ENCODE results near the gene RIIAD1. TPM values are rescaled to one million over a fixed set of nuclear protein-coding genes. Genes with fewer than 3 reads are reported as not detected.
"Not testable (repeated sequence)": the region's sequence is repeated elsewhere in the genome, so short reads cannot be mapped to it uniquely, and the experiment has no call there.

Gene RIIAD1, protein sequence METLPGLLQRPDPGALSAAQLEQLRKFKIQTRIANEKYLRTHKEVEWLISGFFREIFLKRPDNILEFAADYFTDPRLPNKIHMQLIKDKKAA
- total RNA-seq, result not detected

GRCh38 chr1:151720974-151721787, at the start of gene RIIAD1:
RIIAD1 (plus strand) TSS chr1:151721522; CDS start chr1:151721537, 15 bp downstream.
- CTCF ChIA-PET, result interaction anchor here (1.3 kb wide), 2 partner anchors 14 to 247 kb away, joined by 3 to 6 read pairs; no protein-coding TSS in a partner anchor
- H3K36me3 Mint-ChIP-seq (ENCODE audit: low read depth), result no peaks in the 10 kb centered on the region
- peaks cover 19% of the 10 kb centered on the region for H3K4me1 Mint-ChIP-seq (ENCODE audit: low read depth)
- H3K27ac Mint-ChIP-seq, result no peak within 1 kb of the TSS
- intact Hi-C loops (cut with micrococcal nuclease), result loop anchor here (5.0 kb wide), 1 partner anchor 179 kb away; the partner anchor contains the start of gene TUFT1
- H3K27me3 Mint-ChIP-seq (ENCODE audit: low read depth), result peaks cover 57% of the 10 kb centered on the region
- peak; percentile 31 for DNase-seq
- H3K4me3 Mint-ChIP-seq, result peak within 1 kb of the TSS; percentile 69
- no peaks in the 10 kb centered on the region for H3K9me3 Mint-ChIP-seq

DNA sequence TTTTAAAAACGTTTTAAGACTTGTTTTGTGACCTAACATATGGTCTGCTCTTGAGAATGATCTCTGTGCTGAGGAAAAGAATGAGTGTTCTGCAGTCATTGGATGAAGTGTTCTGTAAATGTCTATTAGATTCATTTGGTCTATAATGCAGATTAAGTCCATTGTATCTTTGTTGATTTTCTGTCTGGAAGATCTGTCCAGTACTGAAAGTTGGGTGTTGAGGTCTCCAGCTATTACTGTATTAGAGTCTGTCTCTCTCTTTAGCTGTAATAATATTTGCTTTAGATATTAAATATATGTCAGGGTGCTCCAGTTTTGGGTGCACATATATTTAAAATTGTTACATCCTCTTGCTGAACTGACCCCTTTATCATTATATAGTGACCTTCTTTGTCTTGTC, 47.9 kb upstream of the RIIAD1 start:
- H3K36me3 Mint-ChIP-seq (ENCODE audit: low read depth), result peaks cover 30% of the 10 kb centered on the region
- no peaks in the 10 kb centered on the region for H3K9me3 Mint-ChIP-seq
- CTCF ChIA-PET, result interaction anchor here (1.2 kb wide), 1 partner anchor 91 kb away, joined by 3 read pairs; no protein-coding TSS in a partner anchor
- DNase-seq, result no peak
- no peaks in the 10 kb centered on the region for H3K27me3 Mint-ChIP-seq (ENCODE audit: low read depth)
- H3K4me1 Mint-ChIP-seq (ENCODE audit: low read depth), result no peaks in the 10 kb centered on the region
- H3K4me3 Mint-ChIP-seq, result no peak overlapping the region
- intact Hi-C loops (cut with micrococcal nuclease), result no loop called here
- H3K27ac Mint-ChIP-seq, result no peak overlapping the region

DNA sequence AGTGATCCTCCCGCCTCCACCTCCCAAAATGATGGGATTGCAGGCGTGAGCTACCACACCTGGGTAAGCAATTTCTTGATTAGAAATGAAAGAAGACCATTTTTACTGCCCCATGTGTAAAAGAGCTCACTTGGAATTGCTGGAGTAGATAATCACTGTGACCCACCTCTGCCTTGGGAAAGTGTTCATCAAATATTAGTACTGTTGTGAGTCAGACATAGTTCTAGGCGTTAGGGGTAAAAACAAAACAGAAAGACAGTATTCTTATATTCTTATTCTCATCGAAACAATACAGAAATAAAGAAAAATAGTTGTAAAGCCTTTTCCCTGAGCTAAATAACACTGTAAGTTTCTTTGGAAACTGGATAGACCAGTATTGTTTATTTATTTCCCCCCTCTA, 40.9 kb upstream of the RIIAD1 start:
- intact Hi-C loops (cut with micrococcal nuclease), result no loop called here
- H3K27me3 Mint-ChIP-seq (ENCODE audit: low read depth), result no peaks in the 10 kb centered on the region
- H3K4me1 Mint-ChIP-seq (ENCODE audit: low read depth), result no peaks in the 10 kb centered on the region
- CTCF ChIA-PET, result interaction anchor here (1.3 kb wide), 1 partner anchor 87 kb away, joined by 6 read pairs; no protein-coding TSS in a partner anchor
- no peaks in the 10 kb centered on the region for H3K9me3 Mint-ChIP-seq
- no peak for DNase-seq
- H3K27ac Mint-ChIP-seq, result no peak overlapping the region
- H3K36me3 Mint-ChIP-seq (ENCODE audit: low read depth), result peaks cover 5% of the 10 kb centered on the region
- no peak overlapping the region for H3K4me3 Mint-ChIP-seq

DNA sequence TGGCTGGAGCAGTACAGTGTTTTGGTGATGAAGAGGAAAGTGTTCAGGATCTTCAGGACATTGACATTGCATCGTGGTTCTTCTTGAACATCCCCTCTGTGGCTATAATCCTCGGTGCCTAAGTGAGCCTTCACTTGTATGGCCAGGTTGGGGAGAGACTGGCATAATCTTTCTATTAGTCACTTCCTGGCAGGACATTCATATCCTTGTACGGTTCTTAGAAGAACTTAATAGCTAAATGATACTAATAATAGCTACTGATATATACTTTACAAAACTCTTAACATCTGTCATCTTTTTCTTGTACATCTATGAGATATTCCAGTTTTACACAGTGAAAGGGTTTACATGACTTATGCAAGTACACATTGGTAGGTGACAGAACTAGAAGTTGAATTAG, 40.5 kb upstream of the RIIAD1 start:
- no peaks in the 10 kb centered on the region for H3K4me1 Mint-ChIP-seq (ENCODE audit: low read depth)
- H3K27me3 Mint-ChIP-seq (ENCODE audit: low read depth), result no peaks in the 10 kb centered on the region
- peaks cover 5% of the 10 kb centered on the region for H3K36me3 Mint-ChIP-seq (ENCODE audit: low read depth)
- CTCF ChIA-PET, result interaction anchor here (1.3 kb wide), 1 partner anchor 87 kb away, joined by 6 read pairs; no protein-coding TSS in a partner anchor
- intact Hi-C loops (cut with micrococcal nuclease), result no loop called here
- no peaks in the 10 kb centered on the region for H3K9me3 Mint-ChIP-seq
- no peak overlapping the region for H3K4me3 Mint-ChIP-seq
- H3K27ac Mint-ChIP-seq, result no peak overlapping the region
- no peak for DNase-seq

DNA sequence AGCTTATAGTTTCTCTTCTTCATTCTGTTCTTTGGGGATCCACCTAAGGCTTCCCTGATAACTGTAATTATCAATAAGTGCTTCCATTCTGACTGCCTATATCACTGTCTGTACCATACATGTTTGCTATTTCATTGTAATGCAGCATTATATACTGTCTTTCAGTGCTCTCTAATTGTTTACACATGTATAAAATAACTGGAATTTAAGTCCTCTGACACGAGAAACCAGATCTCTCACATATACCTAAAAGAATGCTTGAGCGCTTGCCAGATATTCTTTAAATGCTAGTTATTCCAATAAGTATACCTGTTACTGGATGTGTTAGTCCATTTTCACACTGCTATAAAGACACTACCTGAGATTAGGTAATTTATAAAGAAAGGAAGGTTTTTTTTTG, 39.4 kb upstream of the RIIAD1 start:
- Mint-ChIP-seq H3K9me3 (no peaks in the 10 kb centered on the region), H3K4me1 (ENCODE audit: low read depth) (no peaks in the 10 kb centered on the region), H3K27me3 (ENCODE audit: low read depth) (no peaks in the 10 kb centered on the region), H3K27ac (no peak overlapping the region), H3K36me3 (ENCODE audit: low read depth) (peaks cover 5% of the 10 kb centered on the region), H3K4me3 (no peak overlapping the region)
- no peak for DNase-seq
- intact Hi-C loops (cut with micrococcal nuclease), result no loop called here
- CTCF ChIA-PET, result no interaction called here

DNA sequence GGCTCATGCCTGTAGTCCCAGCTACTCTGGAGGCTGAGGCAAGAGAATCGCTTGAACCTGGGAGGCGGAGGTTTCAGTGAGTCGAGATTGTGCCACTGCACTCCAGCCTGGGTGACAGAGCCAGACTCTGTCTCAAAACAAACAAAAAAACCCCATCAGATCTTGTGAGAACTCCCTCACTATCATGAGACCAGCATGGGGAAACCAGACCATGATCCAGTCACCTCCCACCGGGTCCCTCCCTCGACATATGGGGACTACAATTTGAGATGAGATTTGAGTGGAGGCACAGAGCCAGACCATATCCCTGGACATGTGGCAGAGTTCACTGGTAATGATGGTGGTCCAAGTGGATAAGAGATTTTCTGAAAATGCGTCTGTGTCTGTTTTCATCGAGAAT, 38.4 kb upstream of the RIIAD1 start:
- CTCF ChIA-PET; intact Hi-C loops (cut with micrococcal nuclease); H3K4me1 Mint-ChIP-seq (ENCODE audit: low read depth); H3K4me3 Mint-ChIP-seq; H3K27ac Mint-ChIP-seq; H3K36me3 Mint-ChIP-seq (ENCODE audit: low read depth); DNase-seq; H3K27me3 Mint-ChIP-seq (ENCODE audit: low read depth); H3K9me3 Mint-ChIP-seq: not testable (repeated sequence)

- no peaks in the 10 kb centered on the region for H3K4me1 Mint-ChIP-seq (ENCODE audit: low read depth)
- no peak for DNase-seq
- H3K27me3 Mint-ChIP-seq (ENCODE audit: low read depth), result no peaks in the 10 kb centered on the region
- intact Hi-C loops (cut with micrococcal nuclease), result no loop called here
- no peak overlapping the region for H3K27ac Mint-ChIP-seq
- no peak overlapping the region for H3K4me3 Mint-ChIP-seq
- peaks cover 1% of the 10 kb centered on the region for H3K36me3 Mint-ChIP-seq (ENCODE audit: low read depth)
- CTCF ChIA-PET, result interaction anchor here (0.5 to 0.7 kb wide), 3 partner anchors 76 to 389 kb away, joined by 3 to 7 read pairs (median 5); no protein-coding TSS in a partner anchor
- no peaks in the 10 kb centered on the region for H3K9me3 Mint-ChIP-seq
Measured at GRCh38 chr1:151684128-151684527, 37.2 kb upstream of the RIIAD1 start.

DNA sequence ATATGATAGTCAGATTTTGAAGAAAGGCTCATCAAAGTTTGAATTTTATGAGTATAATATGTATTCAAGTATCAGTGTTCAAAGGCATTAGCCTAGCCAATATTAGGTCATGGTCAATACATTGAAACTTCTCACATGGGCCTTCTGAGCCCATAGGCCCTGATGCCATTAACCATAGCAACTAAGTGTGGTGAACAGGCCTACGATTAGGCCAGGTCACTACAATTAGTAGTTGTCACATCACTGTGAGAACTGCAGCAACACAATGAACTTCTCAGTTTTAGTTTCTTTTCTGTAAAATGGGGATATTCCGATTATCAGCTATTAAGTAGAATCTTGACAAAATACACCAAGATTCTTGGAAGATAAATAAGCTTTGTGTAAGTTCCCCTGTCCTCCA, 34.8 kb upstream of the RIIAD1 start:
- H3K27ac Mint-ChIP-seq, result no peak overlapping the region
- CTCF ChIA-PET, result no interaction called here
- no peaks in the 10 kb centered on the region for H3K27me3 Mint-ChIP-seq (ENCODE audit: low read depth)
- DNase-seq, result no peak
- H3K9me3 Mint-ChIP-seq, result no peaks in the 10 kb centered on the region
- no peak overlapping the region for H3K4me3 Mint-ChIP-seq
- intact Hi-C loops (cut with micrococcal nuclease), result no loop called here
- H3K36me3 Mint-ChIP-seq (ENCODE audit: low read depth), result peaks cover 1% of the 10 kb centered on the region
- no peaks in the 10 kb centered on the region for H3K4me1 Mint-ChIP-seq (ENCODE audit: low read depth)

DNA sequence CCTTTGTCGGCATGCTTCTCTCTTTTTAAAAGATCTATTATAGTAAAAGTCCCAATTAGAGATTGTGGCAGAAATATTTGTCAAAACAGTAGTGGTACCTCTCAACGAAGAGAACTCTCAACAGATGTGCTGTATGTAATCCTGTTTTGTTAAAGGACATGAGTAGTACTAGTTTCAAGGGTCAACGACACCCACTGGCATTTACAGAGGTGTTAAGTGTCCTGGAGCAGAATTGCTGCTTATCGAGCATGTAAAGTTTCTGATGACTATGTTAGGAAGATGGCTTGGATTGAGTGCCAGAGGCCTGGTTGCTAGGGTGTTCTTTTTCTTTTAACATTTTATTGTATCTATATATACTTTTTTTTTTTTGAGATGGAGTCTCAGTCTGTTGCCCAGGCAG, 31.8 kb upstream of the RIIAD1 start:
- Mint-ChIP-seq H3K4me1 (ENCODE audit: low read depth) (no peaks in the 10 kb centered on the region), H3K9me3 (no peaks in the 10 kb centered on the region), H3K4me3 (no peak overlapping the region), H3K27me3 (ENCODE audit: low read depth) (no peaks in the 10 kb centered on the region), H3K36me3 (ENCODE audit: low read depth) (peaks cover 16% of the 10 kb centered on the region), H3K27ac (no peak overlapping the region)
- CTCF ChIA-PET, result no interaction called here
- no peak for DNase-seq
- intact Hi-C loops (cut with micrococcal nuclease), result no loop called here

GRCh38 chr1:151692226-151692625, 29.1 kb upstream of the RIIAD1 start:
- no peaks in the 10 kb centered on the region for H3K4me1 Mint-ChIP-seq (ENCODE audit: low read depth)
- H3K27me3 Mint-ChIP-seq (ENCODE audit: low read depth), result no peaks in the 10 kb centered on the region
- DNase-seq, result no peak
- no peak overlapping the region for H3K27ac Mint-ChIP-seq
- H3K36me3 Mint-ChIP-seq (ENCODE audit: low read depth), result peaks cover 18% of the 10 kb centered on the region
- CTCF ChIA-PET, result interaction anchor here (0.6 kb wide), 1 partner anchor 536 kb away, joined by 3 read pairs; the partner anchor contains the start of gene TNFAIP8L2
- no peak overlapping the region for H3K4me3 Mint-ChIP-seq
- intact Hi-C loops (cut with micrococcal nuclease), result no loop called here
- no peaks in the 10 kb centered on the region for H3K9me3 Mint-ChIP-seq

DNA sequence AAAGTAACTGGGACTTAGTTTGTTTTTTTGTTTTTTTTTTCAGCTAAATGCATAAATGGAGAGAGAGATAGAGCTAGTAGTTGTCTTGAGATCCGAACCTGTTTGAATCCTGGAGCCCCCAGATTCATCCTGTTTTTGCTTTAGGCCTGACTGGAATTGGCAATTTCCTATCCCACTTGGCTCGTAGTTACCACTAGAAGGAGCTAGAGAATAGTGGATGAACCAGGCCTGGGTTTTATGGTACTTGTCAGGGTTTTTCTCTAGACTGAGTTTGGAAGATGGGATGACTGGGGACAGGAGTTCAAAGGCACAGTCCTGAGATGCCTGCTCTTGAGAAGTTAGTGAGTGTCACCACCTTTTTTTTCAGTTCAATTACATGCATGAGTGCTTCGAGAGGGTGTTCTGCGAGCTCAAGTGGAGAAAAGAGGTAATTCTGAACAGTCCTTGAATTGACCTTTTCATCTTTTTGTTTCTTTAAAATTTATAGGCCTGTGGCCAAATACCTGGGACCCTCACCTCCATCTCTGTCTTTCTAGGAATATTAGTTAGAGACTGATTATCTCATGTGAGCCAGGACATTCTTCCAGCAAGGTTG, 28.2 kb upstream of the RIIAD1 start:
- DNase-seq, result no peak
- CTCF ChIA-PET, result interaction anchor here (0.6 to 1.2 kb wide), 3 partner anchors 38 to 178 kb away, joined by 3 to 4 read pairs (median 4); no protein-coding TSS in a partner anchor
- Mint-ChIP-seq H3K27me3 (ENCODE audit: low read depth) (no peaks in the 10 kb centered on the region), H3K9me3 (no peaks in the 10 kb centered on the region), H3K4me3 (no peak overlapping the region), H3K27ac (no peak overlapping the region), H3K4me1 (ENCODE audit: low read depth) (no peaks in the 10 kb centered on the region), H3K36me3 (ENCODE audit: low read depth) (peaks cover 18% of the 10 kb centered on the region)
- intact Hi-C loops (cut with micrococcal nuclease), result loop anchor here (1.0 kb wide), 1 partner anchor 143 kb away; no protein-coding TSS in a partner anchor

DNA sequence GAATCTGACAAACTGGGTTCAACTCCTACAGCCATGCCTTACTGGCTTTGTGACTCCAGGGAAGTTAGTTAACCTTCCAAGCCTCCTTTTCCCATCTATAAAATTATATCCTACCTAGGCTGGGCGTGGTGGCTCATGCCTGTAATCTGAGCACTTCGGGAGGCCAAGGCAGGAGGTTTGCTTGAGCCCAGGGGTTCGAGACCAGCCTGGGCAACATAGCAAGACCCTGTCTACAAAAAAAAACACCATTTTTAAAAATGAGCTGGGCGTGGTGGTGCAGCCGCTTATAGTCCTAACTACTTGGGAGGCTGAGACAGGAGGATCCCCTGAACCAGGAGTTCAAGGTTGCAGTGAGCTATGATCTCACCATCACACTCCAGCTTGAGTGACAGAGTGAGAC, 19.8 kb upstream of the RIIAD1 start:
- Mint-ChIP-seq H3K4me3 (no peak overlapping the region), H3K36me3 (ENCODE audit: low read depth) (peaks cover 3% of the 10 kb centered on the region), H3K4me1 (ENCODE audit: low read depth) (peaks cover 2% of the 10 kb centered on the region), H3K27ac (no peak overlapping the region), H3K27me3 (ENCODE audit: low read depth) (no peaks in the 10 kb centered on the region), H3K9me3 (no peaks in the 10 kb centered on the region)
- no peak for DNase-seq
- intact Hi-C loops (cut with micrococcal nuclease), result no loop called here
- CTCF ChIA-PET, result no interaction called here

All from activated naive CD4-positive, alpha-beta T cell treated with anti-CD3 and anti-CD28 coated beads for 36 hours (primary cell).